Fibroblast of peridontal ligament (primary cell): ENCODE measurements around the gene ZFP90.
"Not testable (repeated sequence)": the region's sequence is repeated elsewhere in the genome, so short reads cannot be mapped to it uniquely, and the experiment has no call there.

Source experiments
- DNase-seq: peaks from one replicate; pipeline ENCODE4 v3.0.0-alpha.2; 2010; ENCODE audit errors: extremely low read depth

The ZFP90 gene

GRCh38 chr16:68517606-68518166 is 21.4 kb upstream of the ZFP90 start:
- no peak for DNase-seq

- no peak for DNase-seq
Measured at GRCh38 chr16:68519225-68519745, 19.8 kb upstream of the ZFP90 start.

GRCh38 chr16:68520649-68521086 is 18.4 kb upstream of the ZFP90 start:
- peak; percentile 66 for DNase-seq

- DNase-seq, result no peak
Measured at GRCh38 chr16:68524069-68524820, 14.8 kb upstream of the ZFP90 start.

- no peak for DNase-seq
Measured at GRCh38 chr16:68526143-68526781, 12.8 kb upstream of the ZFP90 start.

GRCh38 chr16:68526782-68527145 is 12.3 kb upstream of the ZFP90 start:
- DNase-seq, result no peak

- DNase-seq, result no peak
Measured at GRCh38 chr16:68528233-68528632, 10.9 kb upstream of the ZFP90 start.

- DNase-seq, result peak; percentile 74
Measured at GRCh38 chr16:68528686-68529379, 10.3 kb upstream of the ZFP90 start.

GRCh38 chr16:68529608-68529930 is 9.5 kb upstream of the ZFP90 start:
- DNase-seq, result no peak

GRCh38 chr16:68529931-68530701 is 9.0 kb upstream of the ZFP90 start:
- DNase-seq, result peak; percentile 77

GRCh38 chr16:68533937-68534336 is 5.2 kb upstream of the ZFP90 start:
- no peak for DNase-seq

GRCh38 chr16:68535331-68535730 is 3.8 kb upstream of the ZFP90 start:
- DNase-seq, result no peak

- peak; percentile 23 for DNase-seq
Measured at GRCh38 chr16:68539711-68540239, 684 bp downstream of the ZFP90 start.

GRCh38 chr16:68548947-68549346 is 9.9 kb downstream of the ZFP90 start:
- no peak for DNase-seq

GRCh38 chr16:68553186-68553585 is 14.1 kb downstream of the ZFP90 start:
- no peak for DNase-seq

- DNase-seq, result not testable (repeated sequence)
Measured at GRCh38 chr16:68560341-68560740, 21.2 kb downstream of the ZFP90 start.

GRCh38 chr16:68563631-68564381 is 24.7 kb downstream of the ZFP90 start:
- DNase-seq, result no peak

- DNase-seq, result peak; percentile 11
Measured at GRCh38 chr16:68564382-68564985, 25.4 kb downstream of the ZFP90 start.

GRCh38 chr16:68574479-68574878 is 35.4 kb downstream of the ZFP90 start:
- no peak for DNase-seq

GRCh38 chr16:68575082-68575481 is 36.0 kb downstream of the ZFP90 start:
- DNase-seq, result no peak
